ENCODE data around the gene FAM217A.

Gene FAM217A

DNA sequence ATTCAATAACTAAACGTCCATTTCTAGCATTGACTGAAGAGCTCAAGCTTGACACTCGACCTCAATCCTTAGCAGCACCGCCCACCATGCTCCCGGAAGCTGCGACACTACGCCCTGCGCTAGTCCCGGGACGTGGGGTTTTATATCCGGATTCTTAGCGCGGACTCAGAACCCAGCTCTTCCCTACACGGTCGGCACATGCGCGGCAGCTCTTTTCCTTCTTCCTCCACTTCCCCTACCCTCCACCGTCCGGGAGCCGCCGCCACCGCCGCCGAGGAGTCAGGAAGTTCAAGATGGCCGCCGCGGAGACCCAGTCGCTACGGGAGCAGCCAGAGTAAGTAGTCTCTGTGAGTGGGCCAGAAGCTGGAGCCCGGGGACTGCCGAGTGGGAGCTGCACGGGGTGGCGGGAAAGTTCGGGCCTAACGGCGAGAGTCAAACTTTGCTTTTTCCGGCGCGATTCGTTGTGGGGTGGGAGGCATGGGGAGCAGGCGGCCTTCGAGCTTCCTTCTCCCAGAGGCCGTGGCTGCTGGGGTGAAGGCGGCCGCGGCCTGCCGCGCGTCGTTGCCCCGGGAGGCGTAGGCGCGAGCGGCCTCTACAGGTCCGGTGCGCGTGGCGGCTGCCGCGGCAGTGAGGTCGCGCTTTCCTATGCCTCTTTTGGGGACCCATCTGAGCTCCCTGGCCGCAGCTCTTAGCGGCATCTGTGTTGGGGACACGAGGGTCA is 57.6 kb downstream of the FAM217A start:
- peak; percentile 84 for DNase-seq

DNA sequence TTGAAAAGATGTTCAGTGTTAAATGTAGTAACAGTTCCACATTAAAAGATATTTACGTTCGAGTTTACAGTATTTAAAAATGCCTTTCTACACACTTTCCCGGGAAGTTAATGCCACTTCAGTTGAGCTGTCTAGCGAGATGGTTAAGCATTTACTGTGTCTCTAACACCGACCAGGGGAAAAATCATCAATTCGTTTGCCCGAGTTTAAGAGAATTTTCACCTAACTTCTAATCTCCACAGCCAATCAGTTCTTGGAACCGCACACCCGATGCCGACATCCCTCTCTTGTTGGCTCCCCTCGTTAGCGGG is 58.2 kb downstream of the FAM217A start:
- no peak for DNase-seq

DNA sequence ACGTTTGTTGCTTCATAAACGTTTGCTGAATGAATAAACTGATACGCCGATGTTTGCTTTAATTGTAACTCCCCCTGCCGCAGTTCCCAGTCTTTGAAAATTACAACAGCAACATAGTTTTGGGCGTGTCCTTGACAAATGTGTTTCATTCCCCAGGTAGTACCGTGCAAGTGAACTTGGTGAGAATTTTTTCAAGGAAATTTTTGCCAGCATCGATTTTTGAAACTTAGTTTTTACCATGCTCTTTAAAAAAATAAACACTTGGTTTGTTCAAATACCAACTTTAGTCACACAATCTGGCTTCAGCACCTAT is 60.1 kb downstream of the FAM217A start:
- no peak for DNase-seq

Measured in activated CD8-positive, alpha-beta memory T cell treated with anti-CD3 and anti-CD28 coated beads, Interleukin-2, amount 50 U/mL, for 4 hours (primary cell).